ENCODE measurements around the gene HMCN1.

HMCN1 gene

GRCh38 chr1:185980891-185981290, 246.7 kb downstream of the HMCN1 start:
- no peak for DNase-seq (ENCODE audit: low spot score)
- in situ Hi-C loops (cut with MboI; ENCODE audit: low pct_unique_long_range_greater_than_20kb, low sequenced_read_pairs, unreplicated experiment), result no loop called here
- no peak for TF ChIP-seq CTCF (IDR thresholded peaks at IDR 0.05; ENCODE audit: extremely low read depth, insufficient read depth, missing control alignments)

GRCh38 chr1:185984113-185984836, 250.1 kb downstream of the HMCN1 start:
- DNase-seq (ENCODE audit: low spot score), result no peak
- in situ Hi-C loops (cut with MboI; ENCODE audit: low pct_unique_long_range_greater_than_20kb, low sequenced_read_pairs, unreplicated experiment), result no loop called here
- no peak for TF ChIP-seq CTCF (IDR thresholded peaks at IDR 0.05; ENCODE audit: extremely low read depth, insufficient read depth, missing control alignments)

- no peak for TF ChIP-seq CTCF (IDR thresholded peaks at IDR 0.05; ENCODE audit: extremely low read depth, insufficient read depth, missing control alignments)
- in situ Hi-C loops (cut with MboI; ENCODE audit: low pct_unique_long_range_greater_than_20kb, low sequenced_read_pairs, unreplicated experiment), result no loop called here
- DNase-seq (ENCODE audit: low spot score), result no peak
These were observed 253.6 kb downstream of the HMCN1 start for GRCh38 chr1:185987611-185988321.

GRCh38 chr1:185990565-185990964, 256.4 kb downstream of the HMCN1 start:
- in situ Hi-C loops (cut with MboI; ENCODE audit: low pct_unique_long_range_greater_than_20kb, low sequenced_read_pairs, unreplicated experiment), result no loop called here
- no peak for TF ChIP-seq CTCF (IDR thresholded peaks at IDR 0.05; ENCODE audit: extremely low read depth, insufficient read depth, missing control alignments)
- DNase-seq (ENCODE audit: low spot score), result no peak

- in situ Hi-C loops (cut with MboI; ENCODE audit: low pct_unique_long_range_greater_than_20kb, low sequenced_read_pairs, unreplicated experiment), result no loop called here
- no peak for TF ChIP-seq CTCF (IDR thresholded peaks at IDR 0.05; ENCODE audit: extremely low read depth, insufficient read depth, missing control alignments)
- DNase-seq (ENCODE audit: low spot score), result no peak
These were observed 257.1 kb downstream of the HMCN1 start for GRCh38 chr1:185991266-185991665.

GRCh38 chr1:185996211-185996610, 262.0 kb downstream of the HMCN1 start:
- in situ Hi-C loops (cut with MboI; ENCODE audit: low pct_unique_long_range_greater_than_20kb, low sequenced_read_pairs, unreplicated experiment), result no loop called here
- DNase-seq (ENCODE audit: low spot score), result no peak
- TF ChIP-seq CTCF (IDR thresholded peaks at IDR 0.05; ENCODE audit: extremely low read depth, insufficient read depth, missing control alignments), result no peak

All from GM13977 (cell line).